Kasumi-1 (cell line): ENCODE results near the gene ADI1.
"Not testable (repeated sequence)": the region's sequence is repeated elsewhere in the genome, so short reads cannot be mapped to it uniquely, and the experiment has no call there.

Experiments used
- DNase-seq, 2 experiments: peaks; one replicate each; lab custom pipeline; 2025; lab: John Stamatoyannopoulos, UW

ADI1 gene

GRCh38 chr2:3493615-3494007 lies 25.7 kb downstream of the ADI1 start:
- DNase-seq = no peak

GRCh38 chr2:3492951-3493614 lies 26.2 kb downstream of the ADI1 start:
- no peak for DNase-seq

- DNase-seq = not testable (repeated sequence)
Observed at GRCh38 chr2:3492475-3492787, 26.9 kb downstream of the ADI1 start.

GRCh38 chr2:3491716-3492474 lies 27.4 kb downstream of the ADI1 start:
- no peak for DNase-seq

DNA sequence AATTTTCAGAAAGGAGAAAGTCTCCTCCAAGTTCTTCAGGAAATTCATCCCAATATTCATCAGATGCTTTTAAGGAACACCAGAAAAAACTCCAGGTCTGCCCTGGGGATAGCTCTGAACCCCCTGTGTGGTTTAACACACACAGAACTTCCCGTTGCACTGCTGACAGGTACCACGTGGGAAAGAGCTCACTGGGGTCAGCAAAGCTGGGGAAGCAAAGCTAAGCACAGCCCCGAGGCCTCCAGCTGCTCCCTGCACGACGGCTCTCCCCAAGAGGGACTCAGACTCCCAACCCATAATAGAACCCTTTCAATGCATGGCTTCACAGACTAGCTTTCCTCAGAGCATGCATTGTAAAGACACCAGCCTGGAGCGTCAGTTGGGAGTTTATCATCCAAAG lies 28.0 kb downstream of the ADI1 start:
- DNase-seq = peak; percentile 8 to 13

- peak in 1 of 2 experiments; percentile 19 for DNase-seq
Observed at GRCh38 chr2:3490191-3491170, 28.9 kb downstream of the ADI1 start.

- DNase-seq = no peak
Observed at GRCh38 chr2:3489764-3490115, 29.6 kb downstream of the ADI1 start.

GRCh38 chr2:3488855-3489763 lies 30.2 kb downstream of the ADI1 start:
- no peak for DNase-seq

GRCh38 chr2:3488061-3488531 lies 31.2 kb downstream of the ADI1 start:
- DNase-seq = no peak

GRCh38 chr2:3487432-3487831 lies 31.9 kb downstream of the ADI1 start:
- DNase-seq = no peak

DNA sequence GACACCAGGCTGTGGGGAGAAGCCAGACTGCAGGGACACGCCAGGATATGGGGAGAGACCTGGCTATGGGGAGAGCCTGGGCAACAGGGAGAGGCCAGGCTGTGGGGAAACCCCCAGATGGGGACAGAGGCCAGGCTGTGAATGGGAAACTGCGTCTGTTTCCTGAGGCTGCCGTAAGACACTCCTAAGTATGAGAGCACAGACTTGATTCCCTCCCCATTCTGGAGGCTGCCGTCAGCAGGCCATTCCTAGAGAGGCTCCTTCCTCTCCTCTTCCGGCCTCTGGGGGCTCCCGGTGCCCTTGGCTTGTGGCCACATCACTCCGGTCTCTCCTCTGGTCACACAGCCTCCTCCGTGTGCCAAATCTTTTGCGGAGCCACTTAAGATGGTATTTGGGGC lies 32.3 kb downstream of the ADI1 start:
- DNase-seq = no peak

- DNase-seq = no peak
Observed at GRCh38 chr2:3486047-3487027, 33.0 kb downstream of the ADI1 start.

DNA sequence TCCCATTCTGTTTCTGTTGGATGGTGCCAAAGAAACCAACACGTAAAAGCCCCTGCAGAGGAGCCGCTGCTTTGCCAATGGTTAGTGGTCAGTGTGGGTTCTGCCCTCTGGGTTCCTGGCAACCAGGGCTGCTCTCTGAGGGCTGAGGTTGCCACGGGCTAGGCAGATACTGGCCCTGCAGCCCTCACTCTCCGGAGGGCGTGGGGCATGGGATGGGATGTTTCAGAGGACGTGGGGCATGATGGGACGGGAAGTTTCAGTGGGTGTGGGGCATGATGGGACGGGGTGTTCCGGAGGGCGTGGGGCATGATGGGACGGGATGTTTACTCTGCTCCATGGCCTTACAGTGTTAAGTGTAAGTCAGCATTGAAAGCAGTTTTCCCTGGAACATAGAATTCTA lies 34.2 kb downstream of the ADI1 start:
- no peak for DNase-seq

GRCh38 chr2:3483986-3484960 lies 35.1 kb downstream of the ADI1 start:
- no peak for DNase-seq

- no peak for DNase-seq
Observed at GRCh38 chr2:3483227-3483985, 35.9 kb downstream of the ADI1 start.

GRCh38 chr2:3482363-3482821 lies 36.9 kb downstream of the ADI1 start:
- DNase-seq = no peak

GRCh38 chr2:3481736-3482362 lies 37.5 kb downstream of the ADI1 start:
- no peak for DNase-seq

GRCh38 chr2:3481011-3481400 lies 38.3 kb downstream of the ADI1 start:
- no peak for DNase-seq
